CD8-positive, alpha-beta memory T cell (primary cell): ENCODE measurements around the gene KIF5C. TPM values are rescaled to one million over a fixed set of nuclear protein-coding genes. Genes with fewer than 3 reads are reported as not detected.

ENCODE experiments used
- CTCF ChIA-PET: fragments of 350-600 bp; sonication (Branson Sonifier 250); formaldehyde crosslinking; loops from one replicate; lab custom pipeline; 2021; ENCODE audit warnings: antibody characterized with exemption; lab: Charles Lee
- POLR2A ChIA-PET: fragments of 350-600 bp; sonication (Branson Sonifier 250); formaldehyde crosslinking; loops from one replicate; lab custom pipeline; 2021; ENCODE audit warnings: antibody characterized with exemption; lab: Charles Lee
- DNase-seq, 5 donors: peaks; one replicate each; pipeline versions ENCODE4 v3.0.0 to v3.0.0-alpha.2; 2020 to 2022; ENCODE audit warnings: mixed read lengths in 1 of 5
- H3K27ac ChIP-seq: one replicate; pipeline ENCODE4 v1.7.0; 2013; ENCODE audit warnings: low read depth, mild to moderate bottlenecking, low read length, moderate library complexity
- H3K27me3 ChIP-seq: 2 replicates; pipeline ENCODE4 v1.7.0; 2013; ENCODE audit warnings: low read length, mild to moderate bottlenecking; ENCODE audit not compliant: insufficient read depth, poor library complexity, severe bottlenecking
- H3K36me3 ChIP-seq: 2 replicates; pipeline ENCODE4 v1.7.0; 2013; ENCODE audit warnings: mild to moderate bottlenecking, low read length, moderate library complexity; ENCODE audit not compliant: insufficient read depth
- H3K4me1 ChIP-seq: 2 replicates; pipeline ENCODE4 v1.7.0; 2013; ENCODE audit warnings: mild to moderate bottlenecking, low read length, moderate library complexity; ENCODE audit not compliant: insufficient read depth
- H3K4me3 ChIP-seq: 2 replicates; pipeline ENCODE4 v1.7.0; 2013; ENCODE audit warnings: mild to moderate bottlenecking, low read length
- H3K9me3 ChIP-seq: 2 replicates; pipeline ENCODE4 v1.7.0; 2013; ENCODE audit warnings: mild to moderate bottlenecking, low read length
- H3K27ac Mint-ChIP-seq, 8 donors: one replicate each; pipeline ENCODE4 v1.8.0; 2020 to 2021; ENCODE audit warnings: mixed read lengths in 8 of 8, mild to moderate bottlenecking in 6 of 8, inconsistent platforms in 3 of 8, moderate library complexity in 3 of 8
- H3K27me3 Mint-ChIP-seq, 2 donors: one replicate each; pipeline ENCODE4 v1.8.0; 2020 to 2021; ENCODE audit warnings: mixed read lengths in 2 of 2, mild to moderate bottlenecking in 1 of 2, moderate library complexity in 1 of 2
- H3K36me3 Mint-ChIP-seq, 3 donors: one replicate each; pipeline ENCODE4 v1.8.0; 2020 to 2021; ENCODE audit warnings: mixed read lengths in 3 of 3, inconsistent platforms in 1 of 3, mild to moderate bottlenecking in 1 of 3
- H3K4me1 Mint-ChIP-seq, 3 donors: one replicate each; pipeline ENCODE4 v1.8.0; 2020 to 2021; ENCODE audit warnings: mixed read lengths in 3 of 3, inconsistent platforms in 1 of 3, mild to moderate bottlenecking in 1 of 3
- H3K4me3 Mint-ChIP-seq, 7 donors: one replicate each; pipeline ENCODE4 v1.8.0; 2020 to 2021; ENCODE audit warnings: mixed read lengths in 7 of 7, mild to moderate bottlenecking in 6 of 7, moderate library complexity in 4 of 7, inconsistent platforms in 2 of 7
- H3K9me3 Mint-ChIP-seq, 5 donors: one replicate each; pipeline ENCODE4 v1.8.0; 2020 to 2022; ENCODE audit warnings: mixed read lengths in 5 of 5, mild to moderate bottlenecking in 3 of 5, moderate library complexity in 2 of 5, inconsistent platforms in 1 of 5
- polyA plus RNA-seq: library from polyadenylated mRNA; unstranded; fragments of 300-500 nt; fragmentation: Illumina TruSeq; gene quantifications from one replicate; pipeline ENCODE4 v1.2.3, GENCODE V29; 2021
- total RNA-seq, 2 experiments: library from RNA; stranded (reverse); gene quantifications; one replicate each; pipeline ENCODE4 v1.2.3, GENCODE V29; 2021

Gene KIF5C
- total and polyA plus RNA-seq, 3 experiments from 2014 or later, result 3.4 to 19.8 (median 18.2) TPM

- Histone ChIP-seq H3K27me3 (no peaks in the 10 kb centered on the region), H3K36me3 (no peaks in the 10 kb centered on the region), H3K4me3 (no peak overlapping the region), H3K27ac (no peak overlapping the region), H3K4me1 (no peaks in the 10 kb centered on the region), H3K9me3 (no peaks in the 10 kb centered on the region)
- no peak overlapping the region for H3K4me3 Mint-ChIP-seq
- peaks cover 5 to 8% (median 8%) of the 10 kb centered on the region in 3 donors for H3K4me1 Mint-ChIP-seq
- no peaks in the 10 kb centered on the region for H3K27me3 Mint-ChIP-seq
- H3K36me3 Mint-ChIP-seq, result peaks cover 0 to 11% (median 9%) of the 10 kb centered on the region in 3 donors
- no peak for DNase-seq
- ChIA-PET POLR2A (no interaction called here), CTCF (no interaction called here)
- no peak overlapping the region for H3K27ac Mint-ChIP-seq
- H3K9me3 Mint-ChIP-seq, result no peaks in the 10 kb centered on the region
These were observed 146.7 kb downstream of the KIF5C start for GRCh38 chr2:149021761-149022160.

- Mint-ChIP-seq H3K27me3 (no peaks in the 10 kb centered on the region), H3K4me3 (no peak overlapping the region), H3K27ac (peak overlapping the region in 1 of 8 donors; percentile 0), H3K36me3 (peaks cover 0 to 11% (median 8%) of the 10 kb centered on the region in 3 donors), H3K4me1 (no peaks in the 10 kb centered on the region), H3K9me3 (no peaks in the 10 kb centered on the region)
- Histone ChIP-seq H3K4me3 (no peak overlapping the region), H3K9me3 (no peaks in the 10 kb centered on the region), H3K27me3 (no peaks in the 10 kb centered on the region), H3K4me1 (no peaks in the 10 kb centered on the region), H3K36me3 (no peaks in the 10 kb centered on the region), H3K27ac (no peak overlapping the region)
- DNase-seq, result no peak
- POLR2A ChIA-PET, result no interaction called here
- CTCF ChIA-PET, result no interaction called here
These were observed 148.1 kb downstream of the KIF5C start for GRCh38 chr2:149023091-149023490.

- H3K9me3 Mint-ChIP-seq, result no peaks in the 10 kb centered on the region
- peaks cover 0 to 4% (median 0%) of the 10 kb centered on the region in 3 donors for H3K4me1 Mint-ChIP-seq
- CTCF ChIA-PET, result interaction anchor here (5.0 kb wide), 1 partner anchor 11 kb away, joined by 20 read pairs; no protein-coding TSS in a partner anchor
These were observed 152.7 kb downstream of the KIF5C start for GRCh38 chr2:149027590-149028250.

GRCh38 chr2:149028377-149028776, 153.3 kb downstream of the KIF5C start:
- Mint-ChIP-seq H3K27ac (peak overlapping the region in 1 of 8 donors; percentile 56), H3K4me1 (peaks cover 0 to 4% (median 0%) of the 10 kb centered on the region in 3 donors), H3K36me3 (peaks cover 0 to 2% (median 1%) of the 10 kb centered on the region in 3 donors), H3K4me3 (no peak overlapping the region), H3K27me3 (peaks cover 7 to 10% of the 10 kb centered on the region in 2 donors), H3K9me3 (no peaks in the 10 kb centered on the region)
- Histone ChIP-seq H3K27ac (no peak overlapping the region), H3K27me3 (no peaks in the 10 kb centered on the region), H3K4me1 (no peaks in the 10 kb centered on the region), H3K36me3 (no peaks in the 10 kb centered on the region), H3K9me3 (no peaks in the 10 kb centered on the region), H3K4me3 (no peak overlapping the region)
- CTCF ChIA-PET, result interaction anchor here (5.0 kb wide), 1 partner anchor 11 kb away, joined by 20 read pairs; no protein-coding TSS in a partner anchor
- POLR2A ChIA-PET, result no interaction called here
- no peak for DNase-seq

More at GRCh38 chr2:149027590-149028250, 152.7 kb downstream of the KIF5C start:
- peaks cover 0 to 5% (median 5%) of the 10 kb centered on the region in 3 donors for H3K36me3 Mint-ChIP-seq
- Histone ChIP-seq H3K36me3 (no peaks in the 10 kb centered on the region), H3K4me3 (no peak overlapping the region), H3K27me3 (no peaks in the 10 kb centered on the region), H3K27ac (no peak overlapping the region), H3K9me3 (no peaks in the 10 kb centered on the region), H3K4me1 (no peaks in the 10 kb centered on the region)
- H3K27me3 Mint-ChIP-seq, result peaks cover 7% of the 10 kb centered on the region in 2 donors
- POLR2A ChIA-PET, result no interaction called here
- H3K4me3 Mint-ChIP-seq, result no peak overlapping the region
- DNase-seq, result no peak
- no peak overlapping the region for H3K27ac Mint-ChIP-seq

- H3K27ac Mint-ChIP-seq, result peak overlapping the region in 2 of 8 donors; percentile 47 to 56
- Histone ChIP-seq H3K9me3 (no peaks in the 10 kb centered on the region), H3K27ac (no peak overlapping the region), H3K4me3 (no peak overlapping the region), H3K27me3 (no peaks in the 10 kb centered on the region), H3K4me1 (no peaks in the 10 kb centered on the region), H3K36me3 (no peaks in the 10 kb centered on the region)
- H3K4me3 Mint-ChIP-seq, result no peak overlapping the region
- CTCF ChIA-PET, result interaction anchor here (5.0 kb wide), 1 partner anchor 12 kb away, joined by 20 read pairs; no protein-coding TSS in a partner anchor
- peaks cover 0 to 1% (median 0%) of the 10 kb centered on the region in 3 donors for H3K36me3 Mint-ChIP-seq
- peaks cover 10 to 15% of the 10 kb centered on the region in 2 donors for H3K27me3 Mint-ChIP-seq
- no peaks in the 10 kb centered on the region for H3K9me3 Mint-ChIP-seq
- DNase-seq, result no peak
- POLR2A ChIA-PET, result no interaction called here
- H3K4me1 Mint-ChIP-seq, result peaks cover 0 to 4% (median 0%) of the 10 kb centered on the region in 3 donors
These were observed 153.9 kb downstream of the KIF5C start for GRCh38 chr2:149028891-149029290.

GRCh38 chr2:149029307-149029965, 154.4 kb downstream of the KIF5C start:
- H3K4me3 ChIP-seq, result no peak overlapping the region
- Mint-ChIP-seq H3K9me3 (no peaks in the 10 kb centered on the region), H3K27ac (peak overlapping the region in 1 of 8 donors; percentile 47), H3K27me3 (peaks cover 10 to 18% of the 10 kb centered on the region in 2 donors), H3K4me1 (peaks cover 0 to 4% (median 0%) of the 10 kb centered on the region in 3 donors), H3K4me3 (no peak overlapping the region), H3K36me3 (peaks cover 0 to 1% (median 0%) of the 10 kb centered on the region in 3 donors)
- H3K27ac ChIP-seq, result no peak overlapping the region
- no peak for DNase-seq
- no peaks in the 10 kb centered on the region for H3K36me3 ChIP-seq
- no peaks in the 10 kb centered on the region for H3K9me3 ChIP-seq
- no peaks in the 10 kb centered on the region for H3K4me1 ChIP-seq
- no peaks in the 10 kb centered on the region for H3K27me3 ChIP-seq
- ChIA-PET CTCF (interaction anchor here (5.0 kb wide), 1 partner anchor 12 kb away, joined by 20 read pairs; no protein-coding TSS in a partner anchor), POLR2A (no interaction called here)

- Histone ChIP-seq H3K36me3 (no peaks in the 10 kb centered on the region), H3K9me3 (no peaks in the 10 kb centered on the region), H3K27ac (no peak overlapping the region), H3K27me3 (no peaks in the 10 kb centered on the region), H3K4me1 (no peaks in the 10 kb centered on the region), H3K4me3 (no peak overlapping the region)
- no peaks in the 10 kb centered on the region for H3K9me3 Mint-ChIP-seq
- H3K27me3 Mint-ChIP-seq, result peaks cover 15 to 22% of the 10 kb centered on the region in 2 donors
- ChIA-PET POLR2A (no interaction called here), CTCF (interaction anchor here (5.0 kb wide), 1 partner anchor 14 kb away, joined by 20 read pairs; no protein-coding TSS in a partner anchor)
- H3K36me3 Mint-ChIP-seq, result peaks cover 0 to under 1% (median 0%) of the 10 kb centered on the region in 3 donors
- no peak overlapping the region for H3K4me3 Mint-ChIP-seq
- H3K27ac Mint-ChIP-seq, result peak overlapping the region in 1 of 8 donors; percentile 52
- H3K4me1 Mint-ChIP-seq, result peaks cover 0 to 4% (median 0%) of the 10 kb centered on the region in 3 donors
- no peak for DNase-seq
These were observed 156.4 kb downstream of the KIF5C start for GRCh38 chr2:149031396-149031795.

- peaks cover 34 to 38% of the 10 kb centered on the region in 2 donors for H3K27me3 Mint-ChIP-seq
- CTCF ChIA-PET, result interaction anchor here (1.7 kb wide), 1 partner anchor 14 kb away, joined by 5 read pairs; no protein-coding TSS in a partner anchor
- H3K4me1 Mint-ChIP-seq, result peaks cover 0 to 4% (median 0%) of the 10 kb centered on the region in 3 donors
These were observed 158.7 kb downstream of the KIF5C start for GRCh38 chr2:149033716-149034115.

More at GRCh38 chr2:149033716-149034115, 158.7 kb downstream of the KIF5C start:
- Histone ChIP-seq H3K27me3 (no peaks in the 10 kb centered on the region), H3K36me3 (no peaks in the 10 kb centered on the region), H3K4me3 (no peak overlapping the region), H3K27ac (no peak overlapping the region), H3K9me3 (no peaks in the 10 kb centered on the region), H3K4me1 (no peaks in the 10 kb centered on the region)
- no peak for DNase-seq
- POLR2A ChIA-PET, result no interaction called here
- no peak overlapping the region for H3K4me3 Mint-ChIP-seq
- H3K27ac Mint-ChIP-seq, result no peak overlapping the region
- no peaks in the 10 kb centered on the region for H3K36me3 Mint-ChIP-seq
- H3K9me3 Mint-ChIP-seq, result no peaks in the 10 kb centered on the region
